H1 (cell line): ENCODE data around the gene OR2L5. TPM values are rescaled to one million over a fixed set of nuclear protein-coding genes. Genes with fewer than 3 reads are reported as not detected.

ENCODE experiments used
- EGR1 ChIP-seq: IDR thresholded peaks from 2 replicates; pipeline ENCODE4 v1.6.1; 2011; ENCODE audit warnings: low read depth, low read length, borderline replicate concordance
- HDAC6 ChIP-seq: IDR thresholded peaks from one replicate; pipeline ENCODE4 v1.7.1; 2012; ENCODE audit warnings: low read depth, mild to moderate bottlenecking, inconsistent platforms, low read length, moderate library complexity
- NRF1 ChIP-seq: IDR thresholded peaks from 2 replicates; pipeline ENCODE4 v1.6.1; 2011; ENCODE audit warnings: mild to moderate bottlenecking, low read depth, low read length, improper control_type of control experiment
- SRF ChIP-seq: IDR thresholded peaks from 2 replicates; pipeline ENCODE4 v1.6.1; 2011; ENCODE audit warnings: mild to moderate bottlenecking, low read depth, low read length, moderate library complexity
- TCF12 ChIP-seq: IDR thresholded peaks from 2 replicates; pipeline ENCODE4 v1.6.1; 2011; ENCODE audit warnings: low read depth, mild to moderate bottlenecking, low read length
- polyA plus RNA-seq, 7 experiments: library from polyadenylated mRNA; depleted of rRNA in 3 of 7; stranded (reverse) in 5 of 7; unstranded in 2 of 7; fragments of >200 nt in 5 of 7; fragments of 200-250 nt in 2 of 7; gene quantifications; 1 replicate in 5 of 7; 2 replicates in 1 of 7; 4 replicates in 1 of 7; pipeline versions ENCODE4 v1.2.1 to v1.2.3, GENCODE V29; 2011 to 2013; ENCODE audit warnings: missing spikeins in 2 of 7, mixed read lengths in 2 of 7
- total RNA-seq: library from RNA; stranded (reverse); fragmentation: NEBNext Ultra II Directional; extraction: Animal tissue kit (Norgen Biotek cat#: 25700); gene quantifications from 2 replicates; pipeline ENCODE4 v1.2.1, GENCODE V29; 2021

The OR2L5 gene
- total and polyA plus RNA-seq, 2 of the 8 experiments (the other 6 are each of a cell fraction or from before 2014, with no cell fraction given), result not detected

GRCh38 chr1:247998811-247999210 lies 14.6 kb upstream of the OR2L5 start (continued):
- TF ChIP-seq HDAC6, result no peak
- no peak for TF ChIP-seq TCF12
- no peak for TF ChIP-seq NRF1
- TF ChIP-seq EGR1, result no peak
- TF ChIP-seq SRF, result no peak
- TF ChIP-seq, all 59 proteins: peak for 0
